Measurements from ENCODE around the gene ENPP1.
"Not testable (repeated sequence)": the region's sequence is repeated elsewhere in the genome, so short reads cannot be mapped to it uniquely, and the experiment has no call there.

GRCh38 chr6:131916091-131916796 is 108.4 kb downstream of the ENPP1 start:
- not testable (repeated sequence) for TF ChIP-seq POLR2A, CTCF (IDR thresholded peaks at IDR 0.05)

Measured in ovary (tissue), 3 donors.